Testis (tissue), 2 donors: ENCODE results near the gene RNU1-3.

Source experiments
- POLR2A ChIP-seq: fragments of 450-650 bp; IDR thresholded peaks from one replicate; pipeline ENCODE4 v1.6.1; 2017; ENCODE audit warnings: antibody characterized with exemption, mild to moderate bottlenecking, moderate library complexity
- TF ChIP-seq, protein P1 (sequence below), 3 experiments: fragments of 450-650 bp in 2 of 3; fragments of 200-600 bp in 1 of 3; sonication (generic) in 1 of 3; IDR thresholded peaks; one replicate each; pipeline ENCODE4 v1.5.1; 2016 to 2019; ENCODE audit warnings: antibody characterized with exemption in 3 of 3, mild to moderate bottlenecking in 2 of 3, moderate library complexity in 1 of 3

DNA sequence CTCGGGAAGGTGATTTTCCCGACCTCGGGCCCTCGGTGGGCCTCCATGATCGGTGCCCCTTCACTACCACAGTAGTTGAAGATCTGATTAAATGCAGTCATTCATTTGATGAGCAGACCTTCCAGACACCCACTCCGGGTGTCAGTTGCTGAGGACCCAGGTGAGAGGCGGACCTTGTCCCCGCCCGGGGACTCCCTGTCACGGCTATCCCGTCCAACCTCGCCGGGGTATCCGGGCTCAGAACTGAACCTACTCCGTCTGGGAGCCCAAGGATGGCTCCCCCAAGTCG, 22.6 kb downstream of the RNU1-3 start:
- TF ChIP-seq, protein P1, sequence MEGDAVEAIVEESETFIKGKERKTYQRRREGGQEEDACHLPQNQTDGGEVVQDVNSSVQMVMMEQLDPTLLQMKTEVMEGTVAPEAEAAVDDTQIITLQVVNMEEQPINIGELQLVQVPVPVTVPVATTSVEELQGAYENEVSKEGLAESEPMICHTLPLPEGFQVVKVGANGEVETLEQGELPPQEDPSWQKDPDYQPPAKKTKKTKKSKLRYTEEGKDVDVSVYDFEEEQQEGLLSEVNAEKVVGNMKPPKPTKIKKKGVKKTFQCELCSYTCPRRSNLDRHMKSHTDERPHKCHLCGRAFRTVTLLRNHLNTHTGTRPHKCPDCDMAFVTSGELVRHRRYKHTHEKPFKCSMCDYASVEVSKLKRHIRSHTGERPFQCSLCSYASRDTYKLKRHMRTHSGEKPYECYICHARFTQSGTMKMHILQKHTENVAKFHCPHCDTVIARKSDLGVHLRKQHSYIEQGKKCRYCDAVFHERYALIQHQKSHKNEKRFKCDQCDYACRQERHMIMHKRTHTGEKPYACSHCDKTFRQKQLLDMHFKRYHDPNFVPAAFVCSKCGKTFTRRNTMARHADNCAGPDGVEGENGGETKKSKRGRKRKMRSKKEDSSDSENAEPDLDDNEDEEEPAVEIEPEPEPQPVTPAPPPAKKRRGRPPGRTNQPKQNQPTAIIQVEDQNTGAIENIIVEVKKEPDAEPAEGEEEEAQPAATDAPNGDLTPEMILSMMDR (IDR thresholded peaks at IDR 0.05) = no peak
- TF ChIP-seq POLR2A = no peak
